SU-DHL-6 (cell line): Measurements from ENCODE around the gene UBP1.
"Not testable (repeated sequence)": the region's sequence is repeated elsewhere in the genome, so short reads cannot be mapped to it uniquely, and the experiment has no call there.

Experiments used
- H2AFZ ChIP-seq: fragments of 200-600 bp; sonication (generic); 2 replicates; pipeline ENCODE4 v1.6.1; 2014; ENCODE audit warnings: low read depth, mild to moderate bottlenecking, moderate library complexity, mixed read lengths, antibody characterized with exemption, low read length; ENCODE audit not compliant: severe bottlenecking
- H3F3A ChIP-seq: fragments of 200-600 bp; shearing (Covaris generic); 2 replicates; pipeline ENCODE4 v1.6.0; 2016; ENCODE audit warnings: antibody characterized with exemption, mild to moderate bottlenecking; ENCODE audit not compliant: insufficient read depth
- H3K27ac ChIP-seq: fragments of 200-600 bp; sonication (generic); 2 replicates; pipeline ENCODE4 v1.5.1; 2016; ENCODE audit warnings: low read depth, mild to moderate bottlenecking, low read length, moderate library complexity, mixed read lengths
- H3K27me3 ChIP-seq: fragments of 200-600 bp; sonication (generic), shearing (Covaris generic); 2 replicates; pipeline ENCODE4 v1.6.0; 2014; ENCODE audit warnings: mild to moderate bottlenecking, low read length
- H3K36me3 ChIP-seq: fragments of 200-600 bp; sonication (generic); 2 replicates; pipeline ENCODE4 v1.6.1; 2014; ENCODE audit warnings: mild to moderate bottlenecking, low read length, mixed read lengths
- H3K4me2 ChIP-seq: fragments of 300-600, 200-600 bp; shearing (Covaris generic), sonication (generic); 2 replicates; pipeline ENCODE4 v1.6.0; 2014; ENCODE audit warnings: low read length, low read depth, mild to moderate bottlenecking; ENCODE audit not compliant: poor library complexity, severe bottlenecking
- H3K4me3 ChIP-seq: fragments of 200-600 bp; sonication (generic); 2 replicates; pipeline ENCODE4 v1.5.1; 2014; ENCODE audit warnings: antibody characterized with exemption, low read length, mild to moderate bottlenecking, mixed read lengths; ENCODE audit not compliant: insufficient read depth, poor library complexity, severe bottlenecking
- H3K79me2 ChIP-seq: fragments of 200-600 bp; sonication (generic); 2 replicates; pipeline ENCODE4 v1.6.1; 2014; ENCODE audit warnings: mild to moderate bottlenecking, low read length, moderate library complexity; ENCODE audit not compliant: insufficient read depth
- H3K9ac ChIP-seq: fragments of 200-600 bp; sonication (generic); 2 replicates; pipeline ENCODE4 v1.7.0; 2014; ENCODE audit warnings: mild to moderate bottlenecking, low read length
- H3K9me2 ChIP-seq: fragments of 200-600 bp; sonication (generic); replicated peaks from 2 replicates; pipeline ENCODE4 v1.6.1; 2014; ENCODE audit warnings: low read length; ENCODE audit not compliant: insufficient read depth
- H3K9me3 ChIP-seq: fragments of 200-600 bp; sonication (generic); 2 replicates; pipeline ENCODE4 v1.6.1; 2014; ENCODE audit warnings: low read length, mixed read lengths; ENCODE audit not compliant: insufficient read depth
- H4K20me1 ChIP-seq: fragments of 200-600 bp; sonication (generic); 2 replicates; pipeline ENCODE4 v1.6.1; 2014; ENCODE audit warnings: low read depth, mild to moderate bottlenecking, antibody characterized with exemption, low read length, moderate library complexity, mixed read lengths
- CTCF ChIP-seq: fragments of 200-600 bp; sonication (generic); IDR thresholded peaks from one replicate; pipeline ENCODE4 v1.5.1; 2017; ENCODE audit warnings: antibody characterized with exemption, mild to moderate bottlenecking, low read length, moderate library complexity; ENCODE audit not compliant: insufficient read depth, poor library complexity, severe bottlenecking
- EZH2phosphoT487 ChIP-seq: fragments of 200-600 bp; sonication (generic), shearing (Covaris generic); conservative IDR thresholded peaks from 2 replicates; pipeline ENCODE4 v1.6.1; 2018; ENCODE audit warnings: mild to moderate bottlenecking, antibody characterized with exemption, low read length, moderate library complexity, mixed read lengths

UBP1 gene

GRCh38 chr3:33467786-33468185 lies 27.6 kb upstream of the UBP1 start:
- no peaks in the 10 kb centered on the region for H4K20me1 ChIP-seq
- no peaks in the 10 kb centered on the region for H3K79me2 ChIP-seq
- TF ChIP-seq EZH2phosphoT487 (no peak), CTCF (no peak)
- no peaks in the 10 kb centered on the region for H3K36me3 ChIP-seq
- no peak overlapping the region for H3K4me2 ChIP-seq
- no peak overlapping the region for H2AFZ ChIP-seq
- no peak overlapping the region for H3K27ac ChIP-seq
- H3K9me3 ChIP-seq: no peaks in the 10 kb centered on the region
- no peaks in the 10 kb centered on the region for H3K9me2 ChIP-seq
- no peaks in the 10 kb centered on the region for H3F3A ChIP-seq
- H3K4me3 ChIP-seq: no peak overlapping the region
- no peak overlapping the region for H3K9ac ChIP-seq
- no peaks in the 10 kb centered on the region for H3K27me3 ChIP-seq

- H3K4me3 ChIP-seq: no peak overlapping the region
- H3K9me2 ChIP-seq: no peaks in the 10 kb centered on the region
- no peak overlapping the region for H3K4me2 ChIP-seq
- H3K27me3 ChIP-seq: no peaks in the 10 kb centered on the region
- no peak overlapping the region for H3K9ac ChIP-seq
- no peak overlapping the region for H2AFZ ChIP-seq
- TF ChIP-seq CTCF: no peak
- TF ChIP-seq EZH2phosphoT487: no peak
- H3K9me3 ChIP-seq: 0 out of 2 replicates have a peak, but pooled peaks cover 5% of the 10 kb centered on the region
- H3K36me3 ChIP-seq: no peaks in the 10 kb centered on the region
- H3F3A ChIP-seq: no peaks in the 10 kb centered on the region
- H3K27ac ChIP-seq: no peak overlapping the region
- no peaks in the 10 kb centered on the region for H4K20me1 ChIP-seq
- no peaks in the 10 kb centered on the region for H3K79me2 ChIP-seq
Observed at GRCh38 chr3:33461097-33461496, 20.9 kb upstream of the UBP1 start.

GRCh38 chr3:33459577-33459976 lies 19.4 kb upstream of the UBP1 start:
- H3K79me2 ChIP-seq, H4K20me1 ChIP-seq, H3K27me3 ChIP-seq, H3K36me3 ChIP-seq, H3K9me3 ChIP-seq, H3K4me3 ChIP-seq, H3K27ac ChIP-seq, H3K9me2 ChIP-seq, H2AFZ ChIP-seq, H3K9ac ChIP-seq, H3K4me2 ChIP-seq, H3F3A ChIP-seq: not testable (repeated sequence)

- no peak overlapping the region for H3K4me2 ChIP-seq
- H3K27ac ChIP-seq: no peak overlapping the region
- H3K9ac ChIP-seq: no peak overlapping the region
Observed at GRCh38 chr3:33458446-33458845, 18.2 kb upstream of the UBP1 start.

More at GRCh38 chr3:33458446-33458845, 18.2 kb upstream of the UBP1 start:
- no peak overlapping the region for H2AFZ ChIP-seq
- H3K27me3 ChIP-seq: no peaks in the 10 kb centered on the region
- H3K9me2 ChIP-seq: no peaks in the 10 kb centered on the region
- H4K20me1 ChIP-seq: no peaks in the 10 kb centered on the region
- no peak overlapping the region for H3K4me3 ChIP-seq
- 0 out of 2 replicates have a peak, but pooled peaks cover 5% of the 10 kb centered on the region for H3K9me3 ChIP-seq
- no peaks in the 10 kb centered on the region for H3K79me2 ChIP-seq
- no peaks in the 10 kb centered on the region for H3F3A ChIP-seq
- H3K36me3 ChIP-seq: no peaks in the 10 kb centered on the region
- TF ChIP-seq CTCF (no peak), EZH2phosphoT487 (no peak)
